SK-N-SH treated with all-trans-retinoic acid at 6 μM for 48 hours (cell line): ENCODE results near the gene ZBTB33.

Source experiments
- ATAC-seq: fragments of 200-7000 bp; cut with Tn5 transposase; 3 replicates; pipeline ENCODE4 v1.9.1; 2020; ENCODE audit warnings: mild to moderate bottlenecking, moderate library complexity
- ARNTL ChIP-seq: fragments of 450-650 bp; formaldehyde crosslinking; IDR thresholded peaks from 2 replicates; pipeline ENCODE4 v1.5.0; 2020; ENCODE audit warnings: low read depth, mild to moderate bottlenecking, moderate library complexity, borderline replicate concordance
- BACH2 ChIP-seq: fragments of 250-450 bp; sonication (Bioruptor Pico); IDR thresholded peaks from 2 replicates; pipeline ENCODE4 v1.9.0; 2021; ENCODE audit warnings: mild to moderate bottlenecking, borderline replicate concordance
- CREB5 ChIP-seq: fragments of 250-450 bp; sonication (Bioruptor Pico); IDR thresholded peaks from 2 replicates; pipeline ENCODE4 v1.5.1; 2020; ENCODE audit warnings: low read depth, mild to moderate bottlenecking, moderate library complexity
- CSDC2 ChIP-seq: fragments of 250-450 bp; sonication (Bioruptor Pico); IDR thresholded peaks from 2 replicates; pipeline ENCODE4 v1.5.0; 2020; ENCODE audit warnings: mild to moderate bottlenecking, moderate library complexity
- CSRNP3 ChIP-seq: fragments of 250-450 bp; sonication (Bioruptor Pico); IDR thresholded peaks from 2 replicates; pipeline ENCODE4 v1.5.1; 2021; ENCODE audit warnings: mild to moderate bottlenecking, moderate library complexity
- ESRRG ChIP-seq: fragments of 250-450 bp; sonication (Bioruptor Pico); IDR thresholded peaks from 2 replicates; pipeline ENCODE4 v1.6.1; 2021; ENCODE audit warnings: mild to moderate bottlenecking
- GLIS3 ChIP-seq: fragments of 250-450 bp; sonication (Bioruptor Pico); IDR thresholded peaks from 2 replicates; pipeline ENCODE4 v1.5.0; 2020; ENCODE audit warnings: mild to moderate bottlenecking, moderate library complexity
- ISL1 ChIP-seq: fragments of 250-450 bp; sonication (Bioruptor Pico); IDR thresholded peaks from 2 replicates; pipeline ENCODE4 v2.1.2; 2022; ENCODE audit warnings: mild to moderate bottlenecking, moderate library complexity
- OSR1 ChIP-seq: fragments of 250-450 bp; sonication (Bioruptor Pico); IDR thresholded peaks from 2 replicates; pipeline ENCODE4 v1.8.0; 2022; ENCODE audit warnings: moderate library complexity, mild to moderate bottlenecking, inconsistent platforms
- PATZ1 ChIP-seq: fragments of 250-450 bp; sonication (Bioruptor Pico); IDR thresholded peaks from 2 replicates; pipeline ENCODE4 v1.8.0; 2020; ENCODE audit warnings: mild to moderate bottlenecking, moderate library complexity, borderline replicate concordance
- POU6F1 ChIP-seq: fragments of 250-450 bp; sonication (Bioruptor Pico); IDR thresholded peaks from 2 replicates; pipeline ENCODE4 v1.8.0; 2021; ENCODE audit warnings: low read depth, mild to moderate bottlenecking, moderate library complexity, borderline replicate concordance
- RARB ChIP-seq: fragments of 250-450 bp; sonication (Bioruptor Pico); IDR thresholded peaks from 2 replicates; pipeline ENCODE4 v1.8.0; 2021; ENCODE audit warnings: mild to moderate bottlenecking, moderate library complexity
- SNAI2 ChIP-seq: fragments of 250-450 bp; sonication (Bioruptor Pico); IDR thresholded peaks from 2 replicates; pipeline ENCODE4 v1.5.0; 2020; ENCODE audit warnings: mild to moderate bottlenecking, moderate library complexity
- TCF4 ChIP-seq: fragments of 250-450 bp; sonication (Bioruptor Pico); IDR thresholded peaks from 2 replicates; pipeline ENCODE4 v1.8.0; 2021; ENCODE audit warnings: mild to moderate bottlenecking, moderate library complexity, borderline replicate concordance
- TOX ChIP-seq: fragments of 250-450 bp; sonication (Bioruptor Pico); IDR thresholded peaks from 2 replicates; pipeline ENCODE4 v1.8.0; 2021; ENCODE audit warnings: mild to moderate bottlenecking, moderate library complexity, borderline replicate concordance
- TSHZ2 ChIP-seq: fragments of 250-450 bp; sonication (Bioruptor Pico); IDR thresholded peaks from 2 replicates; pipeline ENCODE4 v1.5.0; 2020; ENCODE audit warnings: mild to moderate bottlenecking, moderate library complexity
- ZC3H10 ChIP-seq: fragments of 250-450 bp; sonication (Bioruptor Pico); IDR thresholded peaks from 2 replicates; pipeline ENCODE4 v1.5.1; 2021; ENCODE audit warnings: mild to moderate bottlenecking, moderate library complexity
- ZFP3 ChIP-seq: fragments of 250-450 bp; sonication (Bioruptor Pico); IDR thresholded peaks from 2 replicates; pipeline ENCODE4 v1.5.0; 2020; ENCODE audit warnings: mild to moderate bottlenecking, moderate library complexity
- ZNF565 ChIP-seq: fragments of 450-650 bp; formaldehyde crosslinking; conservative IDR thresholded peaks from 2 replicates; pipeline ENCODE4 v1.5.0; 2020; ENCODE audit warnings: low read depth, mild to moderate bottlenecking, moderate library complexity
- ZNF70 ChIP-seq: fragments of 450-650 bp; formaldehyde crosslinking; IDR thresholded peaks from 2 replicates; pipeline ENCODE4 v1.5.0; 2020; ENCODE audit warnings: mild to moderate bottlenecking, moderate library complexity
- ZNF8 ChIP-seq: fragments of 450-650 bp; formaldehyde crosslinking; IDR thresholded peaks from 2 replicates; pipeline ENCODE4 v1.5.0; 2020; ENCODE audit warnings: mild to moderate bottlenecking, moderate library complexity

ZBTB33 gene

GRCh38 chrX:120281021-120281624 is 30.5 kb downstream of the ZBTB33 start:
- no peak for ATAC-seq
- no peak for TF ChIP-seq RARB (CRISPR knock-in tag)
- TF ChIP-seq ARNTL (CRISPR knock-in tag) = no peak
- TF ChIP-seq TCF4 = no peak
- no peak for TF ChIP-seq PATZ1
- no peak for TF ChIP-seq POU6F1
- TF ChIP-seq OSR1 (CRISPR knock-in tag) = no peak
- no peak for TF ChIP-seq TOX
- no peak for TF ChIP-seq ZNF565 (CRISPR knock-in tag)

- TF ChIP-seq OSR1 (CRISPR knock-in tag) = no peak
- no peak for TF ChIP-seq CREB5 (CRISPR knock-in tag)
- no peak for TF ChIP-seq CSRNP3
- TF ChIP-seq ZFP3 = no peak
- no peak for TF ChIP-seq ZNF565 (CRISPR knock-in tag)
- no peak for TF ChIP-seq ZC3H10 (CRISPR knock-in tag)
- no peak for TF ChIP-seq BACH2 (CRISPR knock-in tag)
- TF ChIP-seq ISL1 (CRISPR knock-in tag) = no peak
- TF ChIP-seq CSDC2 (CRISPR knock-in tag) = no peak
- TF ChIP-seq SNAI2 (CRISPR knock-in tag) = no peak
- TF ChIP-seq, all 23 proteins: peak for 0
- ATAC-seq = no peak
These were observed 31.1 kb downstream of the ZBTB33 start for GRCh38 chrX:120281761-120282160.

GRCh38 chrX:120282697-120283096 is 32.1 kb downstream of the ZBTB33 start:
- TF ChIP-seq TCF4 (no peak), TSHZ2 (CRISPR knock-in tag) (no peak), ZNF8 (CRISPR knock-in tag) (no peak), ZNF70 (no peak), ZFP3 (no peak), ISL1 (CRISPR knock-in tag) (no peak), TOX (no peak), ZC3H10 (CRISPR knock-in tag) (no peak), CREB5 (CRISPR knock-in tag) (no peak), PATZ1 (no peak), ZNF565 (CRISPR knock-in tag) (no peak), GLIS3 (no peak), ESRRG (CRISPR knock-in tag) (no peak), ARNTL (CRISPR knock-in tag) (no peak), RARB (CRISPR knock-in tag) (no peak), SNAI2 (CRISPR knock-in tag) (no peak), CSDC2 (CRISPR knock-in tag) (no peak), POU6F1 (no peak)
- no peak for ATAC-seq
